GM18508 (cell line): ENCODE results near the gene UGP2.
"Not testable (repeated sequence)": the region's sequence is repeated elsewhere in the genome, so short reads cannot be mapped to it uniquely, and the experiment has no call there.

Experiments
- ATAC-seq: cut with Tn5 transposase; IDR thresholded peaks from one replicate; pipeline ENCODE4 v1.9.1; 2021; ENCODE audit warnings: moderate number of reproducible peaks; ENCODE audit not compliant: insufficient read depth, unreplicated experiment

Gene UGP2

GRCh38 chr2:63888053-63888452, 46.4 kb downstream of the UGP2 start:
- ATAC-seq: no peak

DNA sequence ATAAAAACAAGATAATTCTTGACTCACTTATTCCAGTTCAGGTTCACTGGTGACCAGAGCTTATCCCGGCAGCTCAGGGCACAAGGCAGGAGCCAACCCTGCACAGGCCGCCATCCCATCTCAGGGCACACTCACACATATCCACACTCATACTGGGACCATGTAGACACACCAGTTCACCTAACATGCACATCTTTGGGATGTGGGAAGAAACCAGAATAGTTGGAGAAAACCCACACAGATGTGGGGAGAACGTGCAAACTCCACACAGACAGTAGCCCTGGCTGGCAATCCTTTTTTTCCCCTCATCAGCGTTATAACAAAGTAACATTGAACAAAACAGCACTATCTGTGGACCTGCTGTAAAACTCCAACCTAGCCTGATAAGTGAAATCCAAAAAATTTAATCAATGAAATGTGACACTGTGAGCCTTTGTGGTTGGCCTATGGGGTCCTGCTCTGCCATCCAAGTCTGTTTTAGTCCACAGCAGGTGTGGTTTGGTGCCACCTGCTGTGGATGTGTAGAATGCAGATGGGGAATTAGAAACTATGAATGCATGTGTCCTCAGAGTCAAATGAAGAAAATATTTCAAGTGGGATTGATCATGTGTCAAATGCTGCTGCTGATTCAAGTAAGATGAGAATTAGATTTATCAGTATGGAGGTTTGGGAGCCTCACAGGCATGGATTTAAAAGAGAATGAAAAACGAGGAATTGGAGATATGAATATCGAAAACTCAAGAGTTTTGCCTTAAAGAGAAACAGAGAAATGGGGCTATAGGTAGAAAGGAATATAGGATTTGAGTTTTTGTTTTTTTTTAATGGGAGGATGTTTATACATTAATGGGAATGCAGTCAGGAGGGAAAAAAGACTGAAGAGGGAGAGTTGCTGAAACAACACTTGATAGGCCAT, 47.0 kb downstream of the UGP2 start:
- ATAC-seq: no peak

DNA sequence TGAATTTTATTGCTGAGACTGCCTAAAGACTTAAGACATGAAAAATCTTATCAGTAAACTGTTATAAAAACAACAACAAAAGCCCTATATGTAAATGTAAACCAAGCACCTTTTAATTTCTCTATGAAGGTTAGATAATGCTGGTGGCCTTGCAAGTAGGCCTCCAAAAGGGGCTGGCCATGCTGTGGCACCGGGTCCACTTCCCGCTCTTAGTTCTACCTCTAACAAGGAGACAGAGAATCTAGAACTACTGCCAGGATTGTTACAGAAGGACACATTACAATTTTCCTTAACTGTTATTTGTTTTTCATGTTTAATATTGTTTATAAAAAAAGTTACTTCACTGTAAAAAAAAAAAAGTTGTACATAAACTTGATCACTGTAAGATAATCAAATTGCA, 49.0 kb downstream of the UGP2 start:
- ATAC-seq: no peak

DNA sequence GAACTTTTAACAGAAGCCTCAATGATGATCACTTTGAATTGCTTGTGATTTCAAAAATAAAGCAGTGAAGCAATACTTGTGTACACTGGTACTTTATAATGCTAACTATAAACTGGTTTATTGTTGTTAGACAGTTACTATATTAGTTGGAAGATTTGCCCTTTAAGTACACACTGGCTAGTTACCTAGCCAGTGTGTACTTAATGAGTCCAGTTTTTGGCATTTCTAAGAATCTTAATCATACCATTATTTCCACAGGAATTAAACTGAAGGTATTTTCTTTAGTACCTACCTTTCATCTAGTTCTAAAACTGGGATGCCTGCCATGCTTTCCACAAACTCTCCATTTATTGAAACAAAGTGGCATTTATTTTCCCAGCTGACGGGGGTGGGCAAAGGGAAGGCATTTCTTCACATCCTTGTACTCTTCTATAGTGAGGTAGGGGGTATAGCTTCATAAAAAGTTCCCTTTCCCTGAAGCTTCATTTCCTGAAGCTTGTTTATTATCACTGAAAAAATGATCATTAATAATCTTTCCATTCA, 49.9 kb downstream of the UGP2 start:
- ATAC-seq: no peak

DNA sequence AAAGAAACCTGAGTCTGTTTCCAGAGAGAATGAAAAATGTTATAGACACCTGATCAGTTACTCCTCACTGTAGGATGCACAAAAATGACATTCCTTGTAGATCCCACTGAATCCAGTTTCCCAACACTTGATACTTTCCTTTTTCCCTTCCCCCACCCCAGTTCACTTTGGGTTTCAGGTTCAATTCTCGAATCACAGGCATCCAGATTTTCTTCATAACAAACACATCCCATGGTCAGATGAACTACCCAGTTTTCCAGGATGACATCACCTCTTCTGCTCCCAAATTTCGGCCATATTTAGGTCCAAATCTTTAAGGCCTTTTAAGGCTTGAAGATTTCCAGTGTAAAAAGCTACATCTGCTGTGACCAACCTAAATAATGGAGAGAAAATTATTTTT, 51.5 kb downstream of the UGP2 start:
- ATAC-seq: no peak

DNA sequence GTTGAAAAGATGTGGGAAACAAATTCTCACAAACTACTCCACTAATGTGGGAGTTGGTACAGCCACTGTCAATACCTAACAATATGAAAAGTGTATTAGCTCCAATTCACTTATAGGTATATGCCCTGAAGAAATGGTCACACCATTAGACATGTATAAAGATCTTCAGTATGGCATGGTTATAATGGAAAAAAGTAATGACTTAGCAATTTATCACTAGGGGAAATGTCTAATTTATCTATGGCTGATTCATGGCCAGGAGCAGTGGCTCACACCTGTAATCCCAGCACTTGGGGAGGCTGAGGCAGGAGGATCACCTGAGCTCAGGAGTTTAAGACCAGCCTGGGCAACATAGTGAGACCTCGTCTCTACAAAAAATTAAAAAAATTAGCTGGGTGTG, 52.5 kb downstream of the UGP2 start:
- no peak for ATAC-seq

DNA sequence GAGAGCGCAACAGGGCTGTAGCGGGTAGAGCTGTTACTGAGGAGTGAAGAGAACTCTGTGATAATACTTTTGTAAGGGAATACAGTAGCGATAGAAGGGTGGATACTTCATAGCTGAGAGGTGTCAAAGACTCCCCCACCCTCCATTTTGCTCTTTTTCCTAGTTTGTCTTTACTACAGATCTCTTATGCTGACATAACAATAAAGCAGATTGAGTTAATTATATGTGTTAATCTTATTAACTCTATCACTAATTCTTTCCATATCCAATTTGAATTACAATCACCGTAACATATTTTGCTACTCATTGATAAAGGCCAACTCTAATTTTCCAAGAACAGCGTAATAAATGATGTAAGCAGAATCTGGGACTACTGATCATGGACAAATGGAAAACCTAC, 57.1 kb downstream of the UGP2 start:
- no peak for ATAC-seq

- no peak for ATAC-seq
Observed at GRCh38 chr2:63899639-63900038, 57.9 kb downstream of the UGP2 start.

DNA sequence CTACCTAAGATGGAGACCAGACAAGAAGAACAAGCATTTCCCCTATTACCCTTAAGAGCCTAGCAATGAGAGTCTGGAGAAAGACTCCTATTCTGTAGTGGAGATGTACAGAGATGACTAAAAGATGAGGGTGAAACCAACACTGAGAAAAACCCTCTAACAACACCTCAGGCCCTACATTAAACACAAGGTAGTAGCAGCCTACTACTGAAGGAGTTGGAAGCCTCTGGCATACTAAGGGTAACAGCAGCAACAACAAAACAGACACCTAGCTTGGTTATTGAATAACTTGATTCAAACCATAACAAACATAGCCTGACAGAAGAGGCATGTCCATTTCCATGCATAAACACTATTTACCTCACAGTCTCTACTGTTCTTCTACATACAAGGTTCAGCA, 60.5 kb downstream of the UGP2 start:
- ATAC-seq: no peak

- peak; percentile 57 for ATAC-seq
Observed at GRCh38 chr2:63903003-63903402, 61.3 kb downstream of the UGP2 start.

DNA sequence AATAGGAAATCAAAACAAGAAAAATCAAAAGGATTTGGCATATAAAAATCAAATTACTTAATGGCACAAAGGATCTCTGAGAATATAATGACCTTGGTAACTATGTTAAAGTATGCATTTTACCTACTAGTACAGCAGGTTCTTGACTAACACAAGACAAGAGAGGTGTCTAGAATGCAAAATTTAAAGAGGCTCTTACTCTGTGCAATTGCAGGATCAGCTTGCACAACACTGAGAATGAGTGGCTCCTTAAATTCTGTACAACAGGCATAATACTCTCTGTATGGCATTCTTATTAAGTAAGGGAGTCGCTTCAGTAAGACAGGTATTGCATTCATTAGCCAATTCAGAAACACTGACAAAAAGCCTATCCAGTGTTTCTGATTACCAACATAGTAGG, 72.6 kb downstream of the UGP2 start:
- no peak for ATAC-seq

DNA sequence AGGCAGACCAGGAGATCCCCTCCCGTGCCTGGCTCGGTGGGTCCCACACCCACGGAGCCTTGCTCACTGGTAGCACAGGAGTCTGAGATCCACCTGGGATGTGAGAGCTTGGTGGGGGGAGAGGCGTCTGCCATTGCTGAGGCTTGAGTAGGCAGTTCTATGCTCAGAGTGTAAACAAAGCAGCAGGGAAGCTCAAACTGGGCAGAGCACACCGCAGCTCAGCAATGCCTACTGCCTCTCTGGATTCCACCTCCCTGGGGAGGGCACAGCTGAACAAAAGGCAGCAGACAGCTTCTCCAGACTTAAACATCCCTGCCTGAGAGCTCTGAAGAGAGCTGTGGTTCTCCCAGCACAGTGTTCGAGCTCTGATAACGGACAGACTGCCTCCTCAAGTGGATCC, 85.1 kb downstream of the UGP2 start:
- ATAC-seq: no peak

GRCh38 chr2:63932104-63932503, 90.4 kb downstream of the UGP2 start:
- not testable (repeated sequence) for ATAC-seq
